HG03039 (cell line): ENCODE results near the gene SPHK2.
"Not testable (repeated sequence)": the region's sequence is repeated elsewhere in the genome, so short reads cannot be mapped to it uniquely, and the experiment has no call there.

Experiments
- ATAC-seq: cut with Tn5 transposase; IDR thresholded peaks from one replicate; pipeline ENCODE4 v1.9.1; 2021; ENCODE audit warnings: mild to moderate bottlenecking, moderate library complexity; ENCODE audit not compliant: unreplicated experiment

Gene SPHK2

GRCh38 chr19:48656840-48657474, 37.7 kb downstream of the SPHK2 start:
- no peak for ATAC-seq

GRCh38 chr19:48657828-48658227, 38.5 kb downstream of the SPHK2 start:
- ATAC-seq = not testable (repeated sequence)

DNA sequence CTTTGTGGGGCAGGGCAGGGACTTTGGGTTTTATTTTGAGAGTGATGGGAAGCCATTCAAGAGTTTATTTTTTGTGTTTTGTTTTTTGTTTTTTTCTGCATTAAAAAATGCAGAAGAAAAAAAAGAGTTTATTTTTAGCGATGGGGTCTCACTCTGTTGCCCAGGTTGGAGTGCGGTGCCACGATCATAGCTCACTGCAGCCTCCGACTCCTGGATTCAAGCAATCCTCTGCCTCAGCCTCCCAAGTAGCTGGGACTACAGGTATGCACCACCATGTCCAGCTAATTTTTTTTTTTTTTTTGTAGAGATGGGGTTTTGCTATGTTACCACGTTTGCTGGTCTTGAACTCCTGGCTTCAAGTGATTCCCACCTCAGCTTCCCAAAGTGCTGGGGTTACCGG, 39.2 kb downstream of the SPHK2 start:
- no peak for ATAC-seq

DNA sequence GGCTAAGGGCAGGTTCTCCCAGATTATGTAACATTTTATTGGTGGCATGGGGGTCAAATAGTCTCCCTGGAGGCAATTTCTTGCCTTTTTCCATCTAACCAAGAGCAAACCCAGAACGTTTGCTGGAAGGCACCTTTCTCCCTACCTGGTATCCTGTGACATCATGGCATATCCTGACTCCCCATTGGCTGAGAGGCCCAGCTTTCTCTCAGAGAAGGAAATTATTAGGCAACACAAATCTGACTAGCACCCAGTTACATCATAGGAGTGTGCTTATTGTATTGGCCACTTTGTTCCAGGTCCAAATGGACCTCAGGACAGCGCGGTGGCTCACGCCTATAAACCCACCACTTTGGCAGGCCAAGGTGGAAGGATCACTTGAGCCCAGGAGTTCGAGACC, 40.5 kb downstream of the SPHK2 start:
- ATAC-seq = no peak

DNA sequence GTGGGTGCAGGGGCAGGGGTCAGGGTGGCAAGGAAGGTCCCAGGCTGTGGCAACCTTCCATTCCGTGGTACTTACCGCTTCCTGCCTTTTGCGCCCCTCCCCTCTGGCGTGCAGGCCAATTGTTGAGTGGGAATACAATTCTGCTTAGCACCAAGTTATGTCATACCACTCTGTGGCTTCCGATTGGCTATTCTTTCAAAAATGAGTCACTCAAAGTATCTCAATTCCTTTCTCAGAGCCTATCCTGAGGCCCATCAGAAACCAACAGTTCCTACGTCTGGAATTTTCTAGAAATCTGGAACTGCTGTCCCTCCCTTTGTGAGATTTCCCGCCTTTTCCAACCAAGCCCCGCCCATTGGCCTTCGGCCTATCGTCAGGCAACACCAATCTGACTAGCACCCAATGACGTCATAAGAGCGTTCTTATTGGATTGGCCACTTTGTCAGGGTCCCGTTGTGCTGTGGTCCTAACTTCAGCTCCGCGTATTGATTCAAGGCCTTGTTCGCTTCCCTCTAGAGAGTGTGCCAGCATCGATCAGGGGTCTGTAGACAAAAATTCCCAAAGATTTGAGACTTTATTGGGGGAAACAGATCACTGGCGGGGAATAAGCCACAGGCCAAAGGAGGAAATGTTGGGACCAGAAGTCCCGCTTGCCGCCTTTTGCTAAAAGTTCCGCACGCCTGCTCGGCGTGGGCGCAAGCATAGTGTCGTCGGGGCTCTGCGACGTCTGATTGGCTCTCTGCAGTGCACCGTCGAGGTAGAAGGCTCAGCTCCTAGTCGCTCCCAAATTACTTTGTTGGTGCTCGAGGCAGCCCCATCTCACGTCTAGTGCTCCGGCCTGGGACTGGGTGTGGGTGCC, 41.8 kb downstream of the SPHK2 start:
- ATAC-seq = no peak

GRCh38 chr19:48661711-48662090, 42.4 kb downstream of the SPHK2 start:
- ATAC-seq = no peak

DNA sequence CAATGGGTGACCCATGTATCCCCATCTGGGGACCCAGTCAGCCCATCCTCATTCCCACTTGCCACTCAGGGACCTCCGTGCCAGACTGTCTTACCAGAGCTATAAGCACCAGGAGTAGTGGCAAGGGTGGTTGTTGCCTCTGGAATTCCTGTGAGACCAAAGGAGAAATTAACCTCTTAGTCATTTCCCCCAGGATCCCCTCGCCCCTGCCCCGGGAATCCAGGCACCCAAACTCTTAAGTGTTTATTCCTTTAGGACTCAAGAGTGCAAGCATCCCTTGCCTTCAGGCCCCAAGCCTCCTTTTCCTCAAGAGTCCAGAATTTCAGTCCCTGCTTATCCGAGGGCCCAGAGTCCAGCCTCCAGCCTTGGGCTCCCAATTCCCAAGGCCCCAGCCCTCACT, 44.4 kb downstream of the SPHK2 start:
- no peak for ATAC-seq

DNA sequence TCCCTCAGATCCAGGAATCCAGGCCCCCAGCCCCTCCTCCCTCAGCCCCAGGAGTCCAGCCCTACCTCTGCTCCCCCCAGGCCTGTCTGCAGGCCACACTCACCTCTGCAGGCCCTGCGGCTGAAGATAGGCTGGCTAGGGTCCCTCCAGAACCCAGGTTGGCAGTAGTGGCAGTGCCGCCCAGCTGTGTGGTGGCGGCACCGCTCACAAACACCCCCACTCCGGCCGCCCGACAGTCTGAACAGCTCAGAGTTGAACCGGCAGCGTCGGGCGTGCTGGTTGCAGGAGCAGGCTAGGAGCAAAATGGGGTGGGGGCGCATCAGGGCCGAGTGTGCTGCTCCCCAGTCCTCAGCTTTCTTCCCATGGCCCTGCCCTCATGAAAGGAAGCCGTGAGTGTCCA, 45.2 kb downstream of the SPHK2 start:
- no peak for ATAC-seq

DNA sequence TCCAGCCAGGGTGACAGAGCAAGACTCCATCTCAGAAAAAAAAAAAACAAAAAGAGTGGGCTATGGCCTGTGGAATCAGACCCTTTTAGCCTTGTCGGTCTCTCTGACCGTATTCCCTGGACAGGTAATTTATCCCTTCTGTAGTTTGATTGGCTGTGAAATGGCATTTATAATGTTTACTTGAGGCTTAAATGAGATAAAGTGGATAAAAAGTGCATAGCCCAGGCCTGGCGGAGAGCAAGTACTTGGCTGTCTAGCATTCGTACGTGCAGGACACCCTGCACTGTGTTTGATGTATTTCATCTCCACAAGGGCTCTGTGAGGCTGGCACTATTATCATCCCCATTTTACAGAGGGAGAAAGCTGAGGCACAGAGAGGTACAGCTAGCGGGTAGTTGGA, 46.5 kb downstream of the SPHK2 start:
- ATAC-seq = no peak

DNA sequence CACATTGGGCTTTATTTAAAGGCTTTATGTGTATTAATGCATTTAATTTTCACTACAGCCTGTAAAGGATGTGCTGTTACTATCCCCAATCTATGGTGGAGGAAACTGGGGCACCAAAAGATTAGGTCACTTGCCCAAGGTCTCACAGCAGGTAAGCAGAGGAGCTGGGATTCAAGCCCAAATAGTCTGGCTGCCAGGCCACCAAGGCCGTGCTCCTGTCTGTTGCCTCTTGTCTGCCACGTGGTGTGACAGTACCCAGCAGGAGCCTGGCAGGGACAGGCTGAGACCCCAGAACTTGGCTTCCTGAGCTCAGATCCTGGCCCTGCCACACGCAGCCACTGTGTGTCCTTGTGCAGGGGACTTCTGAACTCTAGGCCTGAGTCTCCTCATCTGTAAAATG, 49.0 kb downstream of the SPHK2 start:
- no peak for ATAC-seq

GRCh38 chr19:48668761-48669160, 49.5 kb downstream of the SPHK2 start:
- ATAC-seq = no peak

GRCh38 chr19:48669903-48670668, 50.8 kb downstream of the SPHK2 start:
- ATAC-seq = no peak

GRCh38 chr19:48670699-48671445, 51.6 kb downstream of the SPHK2 start:
- no peak for ATAC-seq

DNA sequence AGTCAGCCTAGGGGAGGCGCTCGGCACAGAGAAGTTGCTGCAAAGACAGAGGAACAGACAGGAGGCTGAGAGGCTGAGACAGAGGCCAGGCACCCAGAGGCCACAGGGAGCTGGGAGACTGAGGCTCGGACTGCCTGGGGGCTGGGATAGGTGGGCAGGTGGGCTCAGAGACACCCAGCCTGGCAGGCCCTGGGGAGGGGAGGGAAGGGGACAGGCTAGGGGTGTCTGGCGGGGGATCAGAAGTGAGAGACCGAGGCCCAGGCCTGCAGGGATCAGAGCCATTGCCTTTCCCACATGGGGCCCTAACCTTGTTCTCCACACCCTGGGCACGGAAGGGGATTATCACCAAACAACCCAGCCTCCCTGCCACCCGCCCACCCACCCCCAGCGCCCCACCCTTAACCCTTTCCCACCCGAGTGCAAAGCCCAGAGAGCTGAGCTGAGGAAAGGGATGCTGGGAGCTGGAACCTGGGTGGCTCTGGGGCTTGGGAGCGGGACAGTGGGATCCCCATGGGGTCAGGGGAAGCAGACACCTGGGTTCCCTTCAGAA, 52.2 kb downstream of the SPHK2 start:
- no peak for ATAC-seq

DNA sequence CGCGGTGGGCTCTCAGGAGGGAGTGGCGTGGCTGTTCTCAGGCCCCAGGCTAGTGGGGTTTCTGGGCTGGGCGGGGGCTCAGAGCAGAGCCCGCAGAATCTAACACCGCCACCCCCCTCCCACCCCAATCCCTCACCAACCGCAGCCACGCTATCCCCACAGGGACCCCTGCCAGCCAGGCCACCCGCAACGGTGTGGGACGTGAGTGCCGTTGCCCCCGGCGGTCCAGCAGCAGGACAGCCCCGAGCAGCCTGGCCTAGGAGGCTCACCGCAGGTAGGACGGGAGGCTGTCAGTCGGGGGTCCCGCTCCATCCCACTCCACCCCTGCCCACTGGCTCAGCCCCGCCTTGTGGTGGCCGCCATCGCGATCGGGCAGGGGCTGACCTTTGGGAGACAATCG, 53.7 kb downstream of the SPHK2 start, which contains the start of gene NTN5:
Gene NTN5 (minus strand): TSS at position 24 of the 400 bp plus-strand sequence. CDS start 2,031 bp downstream, outside the sequence.
- no peak for ATAC-seq

GRCh38 chr19:48673436-48674100, 54.3 kb downstream of the SPHK2 start:
- no peak for ATAC-seq

DNA sequence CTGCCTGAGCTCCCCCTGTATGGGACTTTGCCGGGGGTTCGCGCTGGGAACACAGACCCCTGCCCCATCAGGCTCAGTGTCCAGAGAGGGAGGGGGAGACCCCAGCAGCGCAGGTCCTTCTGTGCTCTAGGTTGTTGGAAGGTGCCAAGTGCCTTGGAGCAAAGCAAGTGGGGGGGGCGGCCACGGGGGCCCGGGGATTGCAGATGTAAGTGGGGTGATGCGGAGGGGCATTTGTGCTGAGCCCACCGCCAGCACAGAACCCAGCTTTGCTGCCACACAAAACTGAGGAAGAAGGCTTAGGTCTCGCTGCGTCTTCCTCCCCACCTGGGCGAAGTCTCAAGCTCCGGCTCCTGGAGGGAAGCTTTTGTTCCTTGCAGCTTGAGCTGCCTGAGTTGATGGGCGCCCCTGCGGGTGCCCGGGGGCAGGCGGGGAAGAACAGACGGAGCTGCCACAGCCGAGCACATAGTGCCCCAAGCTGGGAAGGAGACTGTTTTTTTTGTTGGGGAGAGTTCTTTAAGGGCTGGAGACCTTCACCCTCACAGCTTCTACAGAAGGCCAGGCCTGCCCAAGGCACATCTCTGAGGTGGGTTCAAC, 55.0 kb downstream of the SPHK2 start:
- ATAC-seq = no peak

DNA sequence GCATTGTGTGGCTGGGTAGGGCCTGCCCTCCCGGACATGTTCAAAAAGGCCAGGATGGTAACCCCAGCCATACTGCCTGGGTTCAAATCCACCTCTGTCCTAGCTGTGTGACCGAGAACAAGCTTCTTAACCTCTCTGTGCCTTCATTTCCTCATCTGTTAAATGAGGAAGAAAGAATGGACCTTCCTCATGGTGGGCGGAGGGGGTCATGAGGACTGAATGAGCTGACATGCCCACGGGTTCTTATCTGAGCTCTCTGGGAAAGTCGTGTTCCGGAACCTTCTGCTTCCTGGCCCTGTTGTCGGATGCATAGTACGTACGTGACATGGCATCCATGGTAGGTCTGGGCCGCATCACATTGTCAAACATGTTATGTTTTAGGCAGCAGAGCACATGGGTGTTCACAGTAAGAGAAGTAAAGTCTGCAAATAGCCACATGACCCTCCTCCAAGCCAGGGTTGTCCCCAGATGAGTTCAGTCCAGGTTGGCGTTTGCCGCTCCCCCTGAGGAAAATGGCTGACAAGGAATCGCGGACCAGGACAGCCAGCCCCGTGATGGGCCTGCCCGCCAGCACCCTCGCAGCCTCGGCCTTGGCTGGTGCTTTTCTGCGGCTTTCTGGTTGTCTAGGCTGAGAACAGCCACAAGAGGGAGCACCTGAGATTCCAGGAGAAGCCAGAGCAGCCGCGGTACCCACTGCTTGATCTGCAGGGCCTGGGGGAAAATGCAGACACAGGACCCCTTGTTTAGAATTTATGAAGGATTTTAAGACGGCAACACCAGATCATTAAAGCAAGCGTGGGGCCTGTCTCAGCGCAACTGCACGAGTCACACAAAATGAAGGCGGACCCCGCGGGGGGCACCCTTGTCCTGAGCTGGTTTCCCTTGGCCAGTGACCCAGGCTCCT, 55.9 kb downstream of the SPHK2 start:
- ATAC-seq = no peak

- ATAC-seq = no peak
Measured at GRCh38 chr19:48676487-48676886, 57.2 kb downstream of the SPHK2 start.
